Prostate gland (tissue), 2 donors: ENCODE data around the gene RNF146. TPM values are rescaled to one million over a fixed set of nuclear protein-coding genes. Genes with fewer than 3 reads are reported as not detected.
"Not testable (repeated sequence)": the region's sequence is repeated elsewhere in the genome, so short reads cannot be mapped to it uniquely, and the experiment has no call there.

Experiments used
- DNase-seq: peaks from one replicate; pipeline ENCODE4 v3.0.0-alpha.2; 2019; ENCODE audit warnings: low spot score
- H3K27ac ChIP-seq, 2 donors: fragments of 200-600 bp; sonication (generic); 2 replicates each; pipeline ENCODE4 v1.5.1; 2017 to 2019
- H3K27me3 ChIP-seq: fragments of 200-600 bp; sonication (generic); replicated peaks from 2 replicates; pipeline ENCODE4 v1.5.1; 2019; ENCODE audit not compliant: insufficient read depth
- H3K36me3 ChIP-seq, 2 donors: fragments of 200-600 bp; sonication (generic); 1 replicate in 1 of 2; 2 replicates in 1 of 2; pipeline versions ENCODE4 v1.5.1 to v1.8.1; 2017 to 2019
- H3K4me1 ChIP-seq: fragments of 200-600 bp; sonication (generic); replicated peaks from 2 replicates; pipeline ENCODE4 v1.5.1; 2019
- H3K4me3 ChIP-seq, 2 donors: fragments of 200-600 bp; sonication (generic); 2 replicates each; pipeline ENCODE4 v1.5.1; 2017 to 2019
- H3K9me3 ChIP-seq: fragments of 200-600 bp; sonication (generic); 2 replicates; pipeline ENCODE4 v1.5.1; 2017
- POLR2A ChIP-seq: fragments of 450-650 bp; IDR thresholded peaks from one replicate; pipeline ENCODE4 v1.6.1; 2016; ENCODE audit warnings: antibody characterized with exemption, mild to moderate bottlenecking
- POLR2AphosphoS5 ChIP-seq: sonication (generic); formaldehyde crosslinking; IDR thresholded peaks from one replicate; pipeline ENCODE4 v1.6.1; 2017; ENCODE audit warnings: antibody characterized with exemption
- WGBS: methylation state at CpG from one replicate; pipeline ENCODE4 v1.1.5; 2018; 5-methylcytosine and 5-hydroxymethylcytosine counted together
- intact Hi-C: fragments of 100-400 bp; cut with DNase I; formaldehyde crosslinking; loops from one replicate; pipeline ENCODE4 v1.14.2; 2022
- total RNA-seq, 2 donors: library from RNA; depleted of rRNA; stranded (reverse); fragments of >200 nt; gene quantifications; one replicate each; pipeline ENCODE4 v1.1.0, GENCODE V29; 2016
- TF ChIP-seq, protein P1 (sequence below), 4 experiments: fragments of 200-600 bp in 2 of 4; fragments of 450-650 bp in 2 of 4; sonication (generic) in 2 of 4; IDR thresholded peaks; 1 replicate in 3 of 4; 2 replicates in 1 of 4; pipeline ENCODE4 v1.5.1; 2016 to 2019; ENCODE audit warnings: antibody characterized with exemption in 4 of 4, mild to moderate bottlenecking in 2 of 4, moderate library complexity in 2 of 4

Gene RNF146
- total RNA-seq, 2 donors from 2014 or later, result 30.5 to 55.8 TPM

GRCh38 chr6:127225497-127225896 lies 41.2 kb upstream of the RNF146 start:
- 74% methylated on average over 1 of the region's 1 CpG for WGBS
- intact Hi-C loops, result no loop called here
- Histone ChIP-seq H3K27ac (no peak overlapping the region), H3K4me3 (no peak overlapping the region), H3K27me3 (no peaks in the 10 kb centered on the region), H3K36me3 (no peaks in the 10 kb centered on the region), H3K4me1 (no peaks in the 10 kb centered on the region), H3K9me3 (no peaks in the 10 kb centered on the region)
- no peak for DNase-seq
- TF ChIP-seq POLR2AphosphoS5 (no peak), POLR2A (no peak)
- TF ChIP-seq, protein P1, sequence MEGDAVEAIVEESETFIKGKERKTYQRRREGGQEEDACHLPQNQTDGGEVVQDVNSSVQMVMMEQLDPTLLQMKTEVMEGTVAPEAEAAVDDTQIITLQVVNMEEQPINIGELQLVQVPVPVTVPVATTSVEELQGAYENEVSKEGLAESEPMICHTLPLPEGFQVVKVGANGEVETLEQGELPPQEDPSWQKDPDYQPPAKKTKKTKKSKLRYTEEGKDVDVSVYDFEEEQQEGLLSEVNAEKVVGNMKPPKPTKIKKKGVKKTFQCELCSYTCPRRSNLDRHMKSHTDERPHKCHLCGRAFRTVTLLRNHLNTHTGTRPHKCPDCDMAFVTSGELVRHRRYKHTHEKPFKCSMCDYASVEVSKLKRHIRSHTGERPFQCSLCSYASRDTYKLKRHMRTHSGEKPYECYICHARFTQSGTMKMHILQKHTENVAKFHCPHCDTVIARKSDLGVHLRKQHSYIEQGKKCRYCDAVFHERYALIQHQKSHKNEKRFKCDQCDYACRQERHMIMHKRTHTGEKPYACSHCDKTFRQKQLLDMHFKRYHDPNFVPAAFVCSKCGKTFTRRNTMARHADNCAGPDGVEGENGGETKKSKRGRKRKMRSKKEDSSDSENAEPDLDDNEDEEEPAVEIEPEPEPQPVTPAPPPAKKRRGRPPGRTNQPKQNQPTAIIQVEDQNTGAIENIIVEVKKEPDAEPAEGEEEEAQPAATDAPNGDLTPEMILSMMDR (IDR thresholded peaks at IDR 0.05), result no peak

- H3K27ac ChIP-seq, H3K9me3 ChIP-seq, DNase-seq, intact Hi-C loops, H3K4me3 ChIP-seq, H3K36me3 ChIP-seq, H3K27me3 ChIP-seq, H3K4me1 ChIP-seq: not testable (repeated sequence)
- 58% methylated on average over 3 of the region's 3 CpGs for WGBS
Observed at GRCh38 chr6:127233819-127234218, 32.8 kb upstream of the RNF146 start.

GRCh38 chr6:127243501-127243900 lies 23.2 kb upstream of the RNF146 start:
- H3K9me3 ChIP-seq, result no peaks in the 10 kb centered on the region
- no peak overlapping the region for H3K4me3 ChIP-seq
- no peaks in the 10 kb centered on the region for H3K36me3 ChIP-seq
- 75% methylated on average over 1 of the region's 1 CpG for WGBS
- intact Hi-C loops, result no loop called here
- no peaks in the 10 kb centered on the region for H3K27me3 ChIP-seq
- TF ChIP-seq, protein P1 (IDR thresholded peaks at IDR 0.05), result no peak
- TF ChIP-seq POLR2AphosphoS5 (no peak), POLR2A (no peak)
- H3K27ac ChIP-seq, result no peak overlapping the region
- DNase-seq, result no peak
- H3K4me1 ChIP-seq, result no peaks in the 10 kb centered on the region

DNA sequence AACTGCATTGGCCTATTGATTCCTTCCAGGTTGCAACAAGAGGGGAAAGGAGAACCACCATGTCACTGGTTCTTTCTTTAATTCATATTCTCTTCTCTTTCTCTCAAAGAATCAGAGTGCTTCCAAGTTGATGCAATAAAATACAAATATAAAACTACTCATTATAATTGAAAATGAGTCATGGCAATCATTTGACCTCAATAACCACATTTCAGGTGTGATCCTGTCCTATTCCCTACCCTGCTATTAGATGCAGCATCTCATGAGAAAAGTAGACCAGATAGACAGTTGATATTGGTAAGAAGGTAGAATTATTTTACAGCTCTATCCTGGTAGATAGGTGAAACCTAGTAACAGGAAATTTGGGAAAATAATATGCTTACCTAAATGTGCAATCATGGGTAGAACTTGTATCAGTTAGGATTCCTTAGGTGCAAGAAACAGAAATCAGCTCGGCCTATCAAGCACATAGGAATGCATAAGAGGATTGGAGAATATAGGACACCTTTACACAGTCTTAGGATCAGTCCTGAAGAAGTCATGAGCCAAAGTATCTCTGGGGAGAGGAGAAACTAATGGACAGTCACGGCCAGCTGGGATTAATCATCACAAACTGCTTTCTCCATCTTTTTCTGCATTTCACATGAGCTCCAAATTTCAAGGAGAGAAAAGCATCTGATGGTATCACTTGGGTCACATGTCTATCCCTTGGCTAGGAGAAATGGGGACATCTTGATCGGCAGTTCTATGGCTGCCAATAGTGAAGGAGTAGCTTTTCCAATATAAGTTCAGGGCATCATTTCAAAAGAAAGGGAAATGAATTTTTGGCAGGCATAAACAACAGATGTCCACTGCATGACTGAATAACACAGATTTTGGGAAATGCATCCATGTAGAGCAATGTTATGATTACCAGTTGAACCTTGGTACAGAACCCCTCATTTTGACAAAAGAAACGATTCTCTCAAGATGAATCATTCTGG lies 19.3 kb upstream of the RNF146 start:
- WGBS, result 80% methylated on average over 4 of the region's 4 CpGs
- Histone ChIP-seq H3K36me3 (no peaks in the 10 kb centered on the region), H3K9me3 (no peaks in the 10 kb centered on the region), H3K27ac (no peak overlapping the region), H3K4me3 (no peak overlapping the region), H3K4me1 (no peaks in the 10 kb centered on the region), H3K27me3 (no peaks in the 10 kb centered on the region)
- DNase-seq, result no peak
- intact Hi-C loops, result no loop called here
- TF ChIP-seq POLR2A (no peak), POLR2AphosphoS5 (no peak)
- TF ChIP-seq, protein P1 (IDR thresholded peaks at IDR 0.05), result no peak

GRCh38 chr6:127249621-127250020 lies 17.0 kb upstream of the RNF146 start:
- H3K27me3 ChIP-seq, result no peaks in the 10 kb centered on the region
- H3K27ac ChIP-seq, result no peak overlapping the region
- no peaks in the 10 kb centered on the region for H3K4me1 ChIP-seq
- no peak overlapping the region for H3K4me3 ChIP-seq
- intact Hi-C loops, result no loop called here
- 83% methylated on average over 1 of the region's 1 CpG for WGBS
- no peak for DNase-seq
- no peaks in the 10 kb centered on the region for H3K9me3 ChIP-seq
- TF ChIP-seq POLR2AphosphoS5 (no peak), POLR2A (no peak)
- TF ChIP-seq, protein P1 (IDR thresholded peaks at IDR 0.05), result no peak
- no peaks in the 10 kb centered on the region for H3K36me3 ChIP-seq
